ENCODE measurements around the gene MED16.

Gene MED16

GRCh38 chr19:892894-893689, at the start of gene MED16, which contains the start of gene RNU6-9:
MED16 (minus strand) TSS chr19:893187; CDS start chr19:891131, 2,056 bp downstream.
RNU6-9 (plus strand) TSS chr19:893484.
- DNase-seq: peak; percentile 87

DNA sequence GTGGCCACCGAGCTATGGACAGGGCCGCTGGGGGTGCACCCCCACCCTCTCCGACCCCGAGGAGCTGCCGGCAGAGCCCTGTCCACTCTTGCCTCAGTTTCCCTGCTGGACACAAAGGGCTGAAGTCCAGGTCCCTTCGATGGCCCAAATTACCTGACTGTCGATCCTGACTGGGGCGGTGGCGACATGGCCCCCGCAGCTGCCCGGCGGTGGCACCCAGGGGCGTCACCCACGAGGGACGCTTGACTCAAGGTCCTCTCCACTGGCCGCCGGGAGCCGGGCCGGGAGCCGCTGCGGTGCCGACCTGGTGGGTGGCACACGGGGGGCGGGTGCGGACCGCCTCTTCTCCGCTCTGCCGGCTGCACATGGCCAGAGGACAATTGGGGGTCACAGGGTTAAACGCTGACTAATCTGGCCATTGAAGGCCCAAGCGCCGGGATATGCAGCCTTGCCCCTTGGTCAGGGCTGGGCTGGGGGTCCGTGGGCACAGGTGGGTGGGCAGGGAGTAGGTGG, 49.2 kb upstream of the MED16 start:
- no peak for DNase-seq

DNA sequence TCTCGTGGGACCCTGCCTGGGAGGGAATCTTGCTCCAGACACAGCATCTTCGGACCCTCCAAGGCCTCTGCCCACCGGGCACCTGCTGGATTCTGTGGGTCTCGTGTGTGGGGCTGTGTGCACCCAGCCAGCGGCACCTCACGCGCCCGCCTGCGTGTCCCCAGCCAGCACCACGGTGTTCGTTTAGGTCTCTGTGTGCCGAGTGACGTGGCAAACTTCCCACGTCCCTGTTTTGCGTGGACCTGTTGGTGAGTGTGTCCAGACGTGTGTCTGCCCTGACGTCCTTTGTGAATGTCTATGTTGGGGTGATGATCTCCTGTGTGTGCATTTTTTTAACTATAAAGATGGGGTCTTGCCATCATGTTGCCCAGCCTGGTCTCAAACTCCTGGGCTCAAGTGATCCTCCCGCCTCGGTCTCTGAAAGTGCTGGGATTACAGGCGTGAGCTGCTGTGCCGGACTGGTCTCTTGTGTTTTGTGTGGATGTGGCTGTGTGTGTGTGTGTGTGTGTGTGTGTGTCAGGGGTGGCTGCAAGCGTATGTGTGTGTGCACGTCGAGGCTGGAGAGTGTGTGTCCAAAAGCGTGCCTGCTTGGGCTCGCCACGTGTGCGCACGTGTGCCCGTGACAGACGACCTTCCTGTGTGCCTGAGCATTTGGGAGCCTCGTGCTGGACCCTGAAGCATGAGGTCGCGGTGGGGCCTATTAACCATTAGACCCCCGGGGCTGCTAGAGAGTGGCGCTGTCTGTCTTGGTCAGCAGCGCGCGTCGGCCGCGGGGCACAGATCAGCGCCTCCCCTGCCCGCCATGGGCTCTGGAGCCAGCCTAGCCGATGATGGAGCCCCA, 48.5 kb upstream of the MED16 start:
- no peak for DNase-seq

GRCh38 chr19:940591-941291, 47.8 kb upstream of the MED16 start:
- DNase-seq: no peak

DNA sequence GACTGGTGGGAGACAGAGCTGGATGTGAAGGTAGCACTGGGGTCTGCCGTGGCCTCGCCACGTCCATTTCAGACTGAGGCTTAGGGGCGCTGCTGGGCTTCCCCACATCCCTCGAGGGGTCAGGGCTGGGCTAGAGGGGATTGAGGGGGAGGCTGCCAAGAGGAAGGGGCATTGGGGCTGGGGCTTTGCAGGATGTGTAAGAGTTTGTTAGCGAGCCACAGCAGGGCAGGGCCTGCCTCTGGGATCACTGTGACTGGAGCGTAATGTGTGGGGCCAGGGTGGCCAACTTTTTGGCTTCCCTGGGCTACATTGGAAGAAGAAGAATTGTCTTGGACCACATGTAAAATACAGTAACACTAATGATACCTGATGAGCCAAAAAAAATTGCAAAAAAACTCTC, 46.9 kb upstream of the MED16 start:
- no peak for DNase-seq

DNA sequence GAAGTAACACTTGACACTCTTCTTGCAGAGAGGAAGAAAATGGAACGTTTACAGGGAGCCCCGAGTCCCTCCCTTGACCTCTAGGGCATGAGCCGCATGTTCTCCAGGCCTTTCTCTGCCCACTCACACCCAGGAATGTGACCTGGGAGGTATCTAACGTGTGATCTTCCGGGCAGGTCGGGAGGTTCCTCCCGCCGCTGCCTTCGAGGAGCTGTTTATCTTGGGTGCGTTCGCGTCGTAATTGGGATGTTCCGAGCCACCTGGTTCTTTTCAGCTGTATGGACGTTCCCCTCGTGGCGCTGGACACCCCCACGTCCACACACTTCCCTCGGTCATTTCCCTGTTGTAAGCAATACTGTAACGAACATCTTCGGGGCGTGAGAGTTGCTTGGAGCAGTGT, 46.5 kb upstream of the MED16 start:
- no peak for DNase-seq

DNA sequence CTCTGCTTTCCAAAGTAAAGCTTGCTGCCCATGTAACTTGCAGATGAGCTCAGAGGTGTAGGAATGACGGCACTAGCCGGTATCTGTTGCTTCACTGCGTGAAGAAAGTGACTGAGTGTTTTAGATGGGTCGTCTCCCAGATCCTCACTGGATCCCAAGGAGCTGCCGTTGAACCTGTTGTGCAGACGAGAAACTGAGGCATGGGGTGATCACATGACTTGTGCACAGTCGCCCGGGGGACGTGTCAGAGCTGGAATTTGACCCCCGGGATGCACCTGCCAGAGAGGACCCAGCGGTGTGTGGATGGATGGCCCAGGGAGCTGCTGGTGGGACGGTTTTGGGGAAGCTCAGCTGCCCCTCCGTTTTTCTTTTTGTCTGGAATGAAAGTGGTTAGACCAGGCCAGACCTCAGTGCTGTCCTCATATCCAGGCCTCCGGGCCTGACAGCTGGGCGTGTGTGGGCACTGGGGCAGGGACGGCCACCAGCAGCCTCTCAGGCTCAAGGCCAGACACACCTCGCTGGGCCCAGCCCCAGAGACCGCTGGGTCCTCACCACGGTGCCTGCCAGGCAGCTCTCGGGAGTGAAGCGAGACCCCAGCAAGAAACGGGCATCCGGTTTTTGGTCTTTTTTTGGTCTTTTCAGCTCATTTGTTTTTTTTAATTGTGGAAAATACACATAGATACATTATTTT, 45.4 kb upstream of the MED16 start:
- DNase-seq: no peak

GRCh38 chr19:937259-937694, 44.3 kb upstream of the MED16 start:
- DNase-seq: no peak

GRCh38 chr19:936175-936546, 43.2 kb upstream of the MED16 start:
- DNase-seq: no peak

GRCh38 chr19:934865-935479, 42.0 kb upstream of the MED16 start:
- no peak for DNase-seq

- no peak for DNase-seq
Observed at GRCh38 chr19:934197-934840, 41.3 kb upstream of the MED16 start.

DNA sequence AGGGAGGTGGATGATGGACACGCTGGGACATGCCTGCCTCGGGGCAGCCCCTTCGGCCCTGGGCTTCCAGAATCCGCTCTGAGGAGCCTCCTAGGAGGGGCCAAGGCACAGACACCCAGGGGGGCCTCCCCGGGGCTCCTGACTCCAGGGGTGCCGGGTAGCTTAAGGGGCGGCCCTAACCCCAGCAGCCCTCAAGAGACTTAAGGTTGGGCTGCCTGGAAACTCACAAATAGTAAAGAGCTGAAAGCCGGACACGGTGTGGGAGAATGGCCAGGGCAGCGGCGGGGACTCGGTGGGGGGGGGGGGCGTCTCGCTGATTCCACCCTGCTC, 40.5 kb upstream of the MED16 start:
- DNase-seq: no peak

- no peak for DNase-seq
Observed at GRCh38 chr19:932648-933552, 39.9 kb upstream of the MED16 start.

- no peak for DNase-seq
Observed at GRCh38 chr19:931860-932647, 39.1 kb upstream of the MED16 start.

DNA sequence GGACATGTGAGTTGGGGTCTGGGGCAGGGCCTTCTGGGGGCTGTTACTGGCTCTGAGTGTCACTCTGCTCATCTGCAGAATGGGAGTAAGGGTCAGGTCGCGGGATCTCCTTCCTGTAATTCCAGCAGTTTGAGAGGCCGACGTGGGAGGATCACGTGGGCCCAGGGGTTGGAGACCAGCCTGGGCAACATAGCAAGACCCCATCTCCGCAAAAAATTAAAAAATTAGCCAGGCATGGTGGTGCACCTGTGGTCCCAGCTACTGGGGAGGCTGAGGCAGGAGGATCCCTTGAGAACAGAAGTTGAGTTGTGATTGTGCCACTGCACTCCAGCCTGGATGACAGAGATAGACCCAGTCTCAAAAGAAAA, 36.9 kb upstream of the MED16 start:
- no peak for DNase-seq

DNA sequence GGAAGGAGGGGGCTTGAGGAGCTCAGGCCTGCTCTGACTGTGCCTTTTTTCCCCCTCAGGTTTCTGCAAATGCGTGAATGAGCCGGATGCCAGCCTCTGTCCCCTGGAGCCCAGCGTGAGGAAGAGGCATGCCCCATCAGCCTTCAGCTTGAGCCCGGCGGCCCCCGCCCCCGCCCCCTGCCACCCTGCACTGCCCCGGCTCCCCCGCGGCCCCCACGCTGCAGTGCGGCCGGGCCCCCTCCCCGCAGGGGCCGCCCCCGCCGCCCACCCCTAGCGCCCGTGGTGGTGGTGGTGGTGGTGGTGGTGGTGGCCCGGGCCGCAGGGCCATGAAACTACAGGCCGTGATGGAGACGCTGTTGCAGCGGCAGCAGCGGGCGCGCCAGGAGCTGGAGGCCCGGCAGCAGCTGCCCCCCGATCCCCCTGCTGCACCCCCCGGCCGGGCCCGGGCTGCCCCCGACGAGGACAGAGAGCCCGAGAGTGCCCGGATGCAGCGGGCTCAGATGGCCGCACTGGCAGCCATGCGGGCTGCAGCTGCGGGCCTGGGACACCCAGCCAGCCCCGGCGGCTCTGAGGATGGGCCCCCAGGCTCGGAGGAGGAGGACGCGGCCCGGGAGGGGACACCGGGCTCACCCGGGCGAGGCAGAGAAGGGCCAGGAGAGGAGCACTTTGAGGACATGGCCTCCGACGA, 36.4 kb upstream of the MED16 start:
- DNase-seq: no peak

- DNase-seq: no peak
Observed at GRCh38 chr19:928471-929202, 35.6 kb upstream of the MED16 start.

DNA sequence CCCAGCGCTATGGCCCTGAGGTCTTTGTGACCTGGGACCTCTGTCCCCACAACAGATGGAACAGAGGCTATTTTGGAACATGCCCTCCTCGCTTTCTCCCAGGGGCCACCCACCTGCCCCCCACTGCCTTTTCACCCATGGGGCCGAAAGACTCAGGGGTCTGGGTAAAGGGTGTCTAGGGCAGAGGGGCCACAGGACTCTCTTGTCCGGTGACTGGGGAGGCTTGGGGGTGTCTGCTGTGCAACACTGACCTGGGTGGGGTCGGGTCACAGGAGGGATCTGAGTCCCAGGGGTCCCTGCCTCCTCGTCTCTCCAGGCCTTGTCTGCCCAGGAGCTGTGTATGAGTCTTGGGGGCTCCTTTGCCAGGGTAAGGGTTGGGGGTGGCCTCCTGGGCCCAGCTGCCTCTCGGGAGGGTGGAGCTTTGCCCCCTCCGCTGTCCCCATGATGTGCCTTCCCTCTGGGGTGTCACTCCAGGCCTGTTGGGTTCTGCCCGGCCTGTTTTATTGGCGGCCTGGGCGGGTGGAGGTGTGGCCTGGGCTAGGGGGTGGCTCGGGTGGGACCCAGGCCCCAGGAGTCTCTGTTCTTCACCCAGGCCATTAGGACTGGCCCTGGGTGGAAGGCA, 34.9 kb upstream of the MED16 start:
- no peak for DNase-seq
